ENCODE results near the gene NAA38. TPM values are rescaled to one million over a fixed set of nuclear protein-coding genes. Genes with fewer than 3 reads are reported as not detected.

The NAA38 gene
- total RNA-seq, 5 donors from 2014 or later (not counting 1 experiment from before 2014, with no cell fraction given), result 15.8 to 40.6 (median 33.6) TPM

- Mint-ChIP-seq H3K9me3 (no peaks in the 10 kb centered on the region), H3K27me3 (no peaks in the 10 kb centered on the region), H3K36me3 (peaks cover 61% of the 10 kb centered on the region), H3K27ac (peak overlapping the region; percentile 28 to 55), H3K4me1 (peaks cover 16 to 18% (median 16%) of the 10 kb centered on the region in 3 donors), H3K4me3 (no peak overlapping the region)
- ChIA-PET CTCF (no interaction called here), POLR2A (no interaction called here)
- Histone ChIP-seq H3K4me3 (ENCODE audit: control insufficient read depth in 1 of 2, extremely low read depth in 1 of 2, low read length in 1 of 2) (no peak overlapping the region), H3K27ac (ENCODE audit: low read length) (no peak overlapping the region), H3K9me3 (no peaks in the 10 kb centered on the region), H3K36me3 (ENCODE audit: control insufficient read depth in 2 of 2, extremely low read depth in 1 of 2, insufficient read depth in 1 of 2, low read length in 1 of 2) (peaks cover 27 to 88% of the 10 kb centered on the region in 2 donors), H3K4me1 (ENCODE audit: control insufficient read depth in 1 of 2, extremely low read depth in 1 of 2, insufficient read depth in 2 of 2, low read length in 2 of 2) (peaks cover 0 to 8% of the 10 kb centered on the region in 2 experiments), H3K27me3 (replicated peaks in 1 of 2; ENCODE audit: control insufficient read depth in 2 of 2, extremely low read depth in 1 of 2, insufficient read depth in 2 of 2, low read length in 1 of 2) (no peaks in the 10 kb centered on the region)
- ATAC-seq (replicated peaks in 1 of 4) (no peak), DNase-seq (no peak)
- WGBS (ENCODE audit: insufficient coverage), result 91% methylated on average over 3 of the region's 9 CpGs
Measured at GRCh38 chr17:7894226-7894625, 36.9 kb upstream of the NAA38 start.

- POLR2A ChIA-PET, result no interaction called here
- Mint-ChIP-seq H3K9me3 (no peaks in the 10 kb centered on the region), H3K27ac (no peak overlapping the region), H3K36me3 (peaks cover 52% of the 10 kb centered on the region), H3K4me1 (peaks cover 16 to 18% (median 16%) of the 10 kb centered on the region in 3 donors), H3K27me3 (no peaks in the 10 kb centered on the region), H3K4me3 (no peak overlapping the region)
- CTCF ChIA-PET, result no interaction called here
- peaks cover 3 to 17% of the 10 kb centered on the region in 2 experiments for H3K4me1 ChIP-seq (ENCODE audit: control insufficient read depth in 1 of 2, extremely low read depth in 1 of 2, insufficient read depth in 2 of 2, low read length in 2 of 2)
- peaks cover 25 to 79% of the 10 kb centered on the region in 2 donors for H3K36me3 ChIP-seq (ENCODE audit: control insufficient read depth in 2 of 2, extremely low read depth in 1 of 2, insufficient read depth in 1 of 2, low read length in 1 of 2)
- WGBS (ENCODE audit: insufficient coverage), result no CpG with 5 or more reads among the region's 15 CpGs
- no peak for DNase-seq
- H3K27ac ChIP-seq (ENCODE audit: low read length), result no peak overlapping the region
- H3K4me3 ChIP-seq (ENCODE audit: control insufficient read depth in 1 of 2, extremely low read depth in 1 of 2, low read length in 1 of 2), result no peak overlapping the region
- H3K9me3 ChIP-seq, result no peaks in the 10 kb centered on the region
- ATAC-seq (replicated peaks in 1 of 4), result no peak
- H3K27me3 ChIP-seq (replicated peaks in 1 of 2; ENCODE audit: control insufficient read depth in 2 of 2, extremely low read depth in 1 of 2, insufficient read depth in 2 of 2, low read length in 1 of 2), result no peaks in the 10 kb centered on the region
Measured at GRCh38 chr17:7893187-7893880, 36.0 kb upstream of the NAA38 start.

GRCh38 chr17:7889166-7889955 is 32.0 kb upstream of the NAA38 start:
- POLR2A ChIA-PET, result no interaction called here
- Mint-ChIP-seq H3K27ac (no peak overlapping the region), H3K9me3 (no peaks in the 10 kb centered on the region), H3K4me3 (no peak overlapping the region), H3K36me3 (peaks cover 24% of the 10 kb centered on the region), H3K27me3 (no peaks in the 10 kb centered on the region), H3K4me1 (peaks cover 7 to 15% (median 9%) of the 10 kb centered on the region in 3 donors)
- Histone ChIP-seq H3K4me3 (ENCODE audit: control insufficient read depth in 1 of 2, extremely low read depth in 1 of 2, low read length in 1 of 2) (no peak overlapping the region), H3K36me3 (ENCODE audit: control insufficient read depth in 2 of 2, extremely low read depth in 1 of 2, insufficient read depth in 1 of 2, low read length in 1 of 2) (peaks cover 20 to 46% of the 10 kb centered on the region in 2 donors), H3K27ac (ENCODE audit: low read length) (no peak overlapping the region), H3K9me3 (no peaks in the 10 kb centered on the region), H3K4me1 (ENCODE audit: control insufficient read depth in 1 of 2, extremely low read depth in 1 of 2, insufficient read depth in 2 of 2, low read length in 2 of 2) (peaks cover 6 to 42% of the 10 kb centered on the region in 2 experiments), H3K27me3 (replicated peaks in 1 of 2; ENCODE audit: control insufficient read depth in 2 of 2, extremely low read depth in 1 of 2, insufficient read depth in 2 of 2, low read length in 1 of 2) (no peaks in the 10 kb centered on the region)
- 79% methylated on average over 3 of the region's 11 CpGs for WGBS (ENCODE audit: insufficient coverage)
- CTCF ChIA-PET, result no interaction called here
- no peak for ATAC-seq (replicated peaks in 1 of 4)
- peak in 19 of 35 experiments; percentile 11 to 56 (median 21) for DNase-seq

- peak; percentile 15 to 29 (median 25) for ATAC-seq (replicated peaks in 1 of 4)
- Histone ChIP-seq H3K27me3 (replicated peaks in 1 of 2; ENCODE audit: control insufficient read depth in 2 of 2, extremely low read depth in 1 of 2, insufficient read depth in 2 of 2, low read length in 1 of 2) (no peaks in the 10 kb centered on the region), H3K36me3 (ENCODE audit: control insufficient read depth in 2 of 2, extremely low read depth in 1 of 2, insufficient read depth in 1 of 2, low read length in 1 of 2) (peaks cover 11 to 36% of the 10 kb centered on the region in 2 donors), H3K4me3 (ENCODE audit: control insufficient read depth in 1 of 2, extremely low read depth in 1 of 2, low read length in 1 of 2) (peak within 1 kb of the TSS; percentile 85 to 91), H3K27ac (ENCODE audit: low read length) (peak within 1 kb of the TSS; percentile 32), H3K9me3 (no peaks in the 10 kb centered on the region), H3K4me1 (ENCODE audit: control insufficient read depth in 1 of 2, extremely low read depth in 1 of 2, insufficient read depth in 2 of 2, low read length in 2 of 2) (peaks cover 11 to 47% of the 10 kb centered on the region in 2 experiments)
- peak in 27 of 35 experiments; percentile 11 to 55 (median 30) for DNase-seq
- Mint-ChIP-seq H3K9me3 (no peaks in the 10 kb centered on the region), H3K4me3 (no peak within 1 kb of the TSS), H3K27ac (no peak within 1 kb of the TSS), H3K4me1 (peaks cover 9 to 15% (median 10%) of the 10 kb centered on the region in 3 donors), H3K36me3 (peaks cover 15% of the 10 kb centered on the region), H3K27me3 (no peaks in the 10 kb centered on the region)
- ChIA-PET POLR2A (no interaction called here), CTCF (interaction anchor here in 1 of 2 donors (0.9 kb wide), 1 partner anchor 231 kb away, joined by 3 read pairs; no protein-coding TSS in a partner anchor)
- 10% methylated on average over 14 of the region's 18 CpGs for WGBS (ENCODE audit: insufficient coverage)
Measured at GRCh38 chr17:7888184-7888920, 31.0 kb upstream of the NAA38 start, which contains the start of gene CHD3. TSS of gene CHD3 (plus strand) at chr17:7888789. CDS start at chr17:7889001, 212 bp downstream.

- POLR2A ChIA-PET, result no interaction called here
- Histone ChIP-seq H3K36me3 (ENCODE audit: control insufficient read depth in 2 of 2, extremely low read depth in 1 of 2, insufficient read depth in 1 of 2, low read length in 1 of 2) (peaks cover 11 to 29% of the 10 kb centered on the region in 2 donors), H3K27me3 (replicated peaks in 1 of 2; ENCODE audit: control insufficient read depth in 2 of 2, extremely low read depth in 1 of 2, insufficient read depth in 2 of 2, low read length in 1 of 2) (no peaks in the 10 kb centered on the region), H3K4me3 (ENCODE audit: control insufficient read depth in 1 of 2, extremely low read depth in 1 of 2, low read length in 1 of 2) (peak overlapping the region; percentile 85 to 91), H3K27ac (ENCODE audit: low read length) (peak overlapping the region; percentile 77), H3K9me3 (no peaks in the 10 kb centered on the region), H3K4me1 (ENCODE audit: control insufficient read depth in 1 of 2, extremely low read depth in 1 of 2, insufficient read depth in 2 of 2, low read length in 2 of 2) (peaks cover 18 to 50% of the 10 kb centered on the region in 2 experiments)
- Mint-ChIP-seq H3K9me3 (no peaks in the 10 kb centered on the region), H3K4me3 (no peak overlapping the region), H3K36me3 (peaks cover 11% of the 10 kb centered on the region), H3K27ac (no peak overlapping the region), H3K4me1 (peaks cover 9 to 15% (median 10%) of the 10 kb centered on the region in 3 donors), H3K27me3 (no peaks in the 10 kb centered on the region)
- DNase-seq, result peak; percentile 70 to 94 (median 87)
- WGBS (ENCODE audit: insufficient coverage), result 0% methylated on average over 16 of the region's 35 CpGs
- peak; percentile 72 to 77 (median 76) for ATAC-seq (replicated peaks in 1 of 4)
- CTCF ChIA-PET, result no interaction called here
Measured at GRCh38 chr17:7887482-7888183, 30.3 kb upstream of the NAA38 start.

All from T-cell (primary cell).